ENCODE measurements around the gene CYP2B6.
"Not testable (repeated sequence)": the region's sequence is repeated elsewhere in the genome, so short reads cannot be mapped to it uniquely, and the experiment has no call there.

CYP2B6 gene

GRCh38 chr19:40965351-40965750, 25.7 kb upstream of the CYP2B6 start:
- H3K36me3 ChIP-seq (ENCODE audit: insufficient read depth, low read depth, low read length); H3K9ac ChIP-seq (ENCODE audit: low read depth, low read length); H3K4me1 ChIP-seq (ENCODE audit: insufficient read depth, low read length); H3K27ac ChIP-seq (ENCODE audit: low read length); H3K27me3 ChIP-seq (ENCODE audit: insufficient read depth, low read length); H3K9me3 ChIP-seq (ENCODE audit: insufficient read depth, low read depth, low read length); H3K4me3 ChIP-seq (ENCODE audit: low read length): not testable (repeated sequence)

DNA sequence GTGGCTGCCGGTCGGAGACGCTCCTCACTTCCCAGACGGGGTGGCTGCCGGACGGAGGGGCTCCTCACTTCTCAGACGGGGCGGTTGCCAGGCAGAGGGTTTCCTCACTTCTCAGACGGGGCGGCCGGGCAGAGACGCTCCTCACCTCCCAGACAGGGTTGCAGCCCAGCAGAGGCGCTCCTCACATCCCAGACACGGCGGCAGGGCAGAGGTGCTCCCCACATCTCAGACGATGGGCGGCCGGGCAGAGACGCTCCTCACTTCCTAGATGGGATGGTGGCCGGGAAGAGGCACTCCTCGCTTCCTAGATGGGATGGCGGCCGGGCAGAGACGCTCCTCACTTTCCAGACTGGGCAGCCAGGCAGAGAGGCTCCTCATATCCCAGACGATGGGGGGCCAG, 24.5 kb upstream of the CYP2B6 start:
- not testable (repeated sequence) for H3K4me1 ChIP-seq (ENCODE audit: insufficient read depth, low read length); H3K9ac ChIP-seq (ENCODE audit: low read depth, low read length); H3K9me3 ChIP-seq (ENCODE audit: insufficient read depth, low read depth, low read length)

DNA sequence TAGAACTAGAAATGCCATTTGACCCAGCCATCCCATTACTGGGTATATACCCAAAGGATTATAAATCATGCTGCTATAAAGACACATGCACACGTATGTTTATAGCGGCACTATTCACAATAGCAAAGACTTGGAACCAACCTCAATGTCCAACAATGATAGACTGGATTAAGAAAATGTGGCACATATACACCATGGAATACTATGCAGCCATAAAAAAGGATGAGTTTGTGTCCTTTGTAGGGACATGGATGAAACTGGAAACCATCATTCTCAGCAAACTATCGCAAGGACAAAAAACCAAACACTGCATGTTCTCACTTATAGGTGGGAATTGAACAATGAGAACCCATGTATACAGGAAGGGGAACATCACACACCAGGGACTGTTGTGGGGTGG, 23.0 kb upstream of the CYP2B6 start:
- not testable (repeated sequence) for H3K9me3 ChIP-seq (ENCODE audit: insufficient read depth, low read depth, low read length); H3K27ac ChIP-seq (ENCODE audit: low read length); H3K36me3 ChIP-seq (ENCODE audit: insufficient read depth, low read depth, low read length); H3K9ac ChIP-seq (ENCODE audit: low read depth, low read length); H3K4me1 ChIP-seq (ENCODE audit: insufficient read depth, low read length); H3K27me3 ChIP-seq (ENCODE audit: insufficient read depth, low read length); H3K4me3 ChIP-seq (ENCODE audit: low read length)

More for the DNA sequence above, 24.5 kb upstream of the CYP2B6 start:
- H3K27me3 ChIP-seq (ENCODE audit: insufficient read depth, low read length); H3K27ac ChIP-seq (ENCODE audit: low read length); H3K4me3 ChIP-seq (ENCODE audit: low read length); H3K36me3 ChIP-seq (ENCODE audit: insufficient read depth, low read depth, low read length): not testable (repeated sequence)

GRCh38 chr19:40969721-40970120, 21.4 kb upstream of the CYP2B6 start:
- H3K36me3 ChIP-seq (ENCODE audit: insufficient read depth, low read depth, low read length); H3K9me3 ChIP-seq (ENCODE audit: insufficient read depth, low read depth, low read length); H3K27me3 ChIP-seq (ENCODE audit: insufficient read depth, low read length); H3K9ac ChIP-seq (ENCODE audit: low read depth, low read length); H3K4me1 ChIP-seq (ENCODE audit: insufficient read depth, low read length); H3K27ac ChIP-seq (ENCODE audit: low read length); H3K4me3 ChIP-seq (ENCODE audit: low read length): not testable (repeated sequence)

DNA sequence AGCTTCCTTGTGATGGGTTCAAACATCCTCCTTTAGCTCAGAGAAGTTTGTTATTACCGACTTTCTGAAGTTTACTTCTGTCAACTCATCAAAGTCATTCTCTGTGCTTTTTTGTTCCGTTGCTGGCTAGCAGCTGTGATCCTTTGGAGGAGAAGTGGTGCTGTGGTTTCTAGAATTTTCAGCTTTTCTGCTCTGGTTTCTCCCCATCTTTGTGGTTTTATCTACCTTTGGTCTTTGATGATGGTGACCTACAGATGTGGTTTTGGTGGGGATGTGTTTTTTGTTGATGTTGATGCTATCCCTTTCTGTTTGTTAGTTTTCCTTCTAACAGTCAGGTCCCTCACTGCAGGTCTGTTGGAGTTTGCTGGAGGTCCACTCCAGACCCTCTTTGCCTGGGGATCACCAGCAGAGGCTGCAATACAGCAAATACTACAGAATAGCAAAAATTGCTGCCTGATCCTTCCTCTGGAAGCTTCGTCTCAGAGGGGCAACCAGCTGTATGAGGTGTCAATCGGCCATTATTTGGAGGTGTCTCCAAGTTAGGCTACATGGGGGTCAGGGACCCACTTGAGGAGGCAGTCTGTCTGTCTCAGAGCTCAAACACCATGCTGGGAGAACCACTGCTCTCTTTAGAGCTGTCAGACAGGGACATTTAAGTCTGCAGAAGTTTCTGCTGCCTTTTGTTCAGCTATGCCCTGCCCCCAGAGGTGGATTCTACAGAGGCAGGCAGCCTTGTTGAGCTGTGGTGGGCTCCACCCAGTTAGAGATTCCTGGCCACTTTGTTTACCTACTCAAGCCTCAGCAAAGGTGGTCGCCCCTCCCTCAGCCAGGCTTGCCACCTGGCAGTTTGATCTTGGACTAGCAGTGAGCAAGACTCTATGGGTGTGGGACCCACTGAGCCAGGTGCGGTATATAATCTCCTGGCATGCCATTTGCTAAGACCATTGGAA, 20.4 kb upstream of the CYP2B6 start:
- not testable (repeated sequence) for H3K36me3 ChIP-seq (ENCODE audit: insufficient read depth, low read depth, low read length); H3K9ac ChIP-seq (ENCODE audit: low read depth, low read length); H3K4me1 ChIP-seq (ENCODE audit: insufficient read depth, low read length); H3K4me3 ChIP-seq (ENCODE audit: low read length); H3K27me3 ChIP-seq (ENCODE audit: insufficient read depth, low read length); H3K27ac ChIP-seq (ENCODE audit: low read length); H3K9me3 ChIP-seq (ENCODE audit: insufficient read depth, low read depth, low read length)

GRCh38 chr19:40974633-40975037, 16.4 kb upstream of the CYP2B6 start:
- H3K36me3 ChIP-seq (ENCODE audit: insufficient read depth, low read depth, low read length) = no peaks in the 10 kb centered on the region
- no peaks in the 10 kb centered on the region for H3K4me1 ChIP-seq (ENCODE audit: insufficient read depth, low read length)
- no peak overlapping the region for H3K27ac ChIP-seq (ENCODE audit: low read length)
- H3K9me3 ChIP-seq (ENCODE audit: insufficient read depth, low read depth, low read length) = peaks cover 8% of the 10 kb centered on the region; the same call in 1 of the 2 replicates
- no peak overlapping the region for H3K9ac ChIP-seq (ENCODE audit: low read depth, low read length)
- H3K27me3 ChIP-seq (ENCODE audit: insufficient read depth, low read length) = no peaks in the 10 kb centered on the region
- no peak overlapping the region for H3K4me3 ChIP-seq (ENCODE audit: low read length)

DNA sequence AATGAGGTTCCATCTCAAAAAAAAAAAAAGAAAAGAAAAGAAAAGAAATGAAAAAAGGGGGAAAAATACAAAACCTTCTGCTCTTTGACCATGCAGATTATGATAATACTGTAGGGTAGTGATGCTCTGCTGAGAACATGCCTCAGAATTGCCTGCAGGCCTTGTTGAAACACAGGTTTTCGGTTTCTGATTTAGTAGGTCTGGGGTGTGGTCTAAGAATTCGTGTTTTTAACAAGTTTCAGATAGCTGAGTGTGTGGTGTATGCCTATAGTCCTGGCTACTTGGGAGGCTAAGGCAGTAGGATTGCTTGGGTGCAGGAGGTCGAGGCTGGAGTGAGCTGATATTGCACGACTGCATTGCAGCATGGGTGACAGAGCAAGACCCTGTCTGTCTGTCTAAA, 14.9 kb upstream of the CYP2B6 start:
- no peaks in the 10 kb centered on the region for H3K36me3 ChIP-seq (ENCODE audit: insufficient read depth, low read depth, low read length)
- no peak overlapping the region for H3K4me3 ChIP-seq (ENCODE audit: low read length)
- no peaks in the 10 kb centered on the region for H3K27me3 ChIP-seq (ENCODE audit: insufficient read depth, low read length)
- no peak overlapping the region for H3K27ac ChIP-seq (ENCODE audit: low read length)
- H3K4me1 ChIP-seq (ENCODE audit: insufficient read depth, low read length) = peaks cover 7% of the 10 kb centered on the region
- H3K9ac ChIP-seq (ENCODE audit: low read depth, low read length) = no peak overlapping the region
- H3K9me3 ChIP-seq (ENCODE audit: insufficient read depth, low read depth, low read length) = peaks cover 4% of the 10 kb centered on the region; the same call in 1 of the 2 replicates

DNA sequence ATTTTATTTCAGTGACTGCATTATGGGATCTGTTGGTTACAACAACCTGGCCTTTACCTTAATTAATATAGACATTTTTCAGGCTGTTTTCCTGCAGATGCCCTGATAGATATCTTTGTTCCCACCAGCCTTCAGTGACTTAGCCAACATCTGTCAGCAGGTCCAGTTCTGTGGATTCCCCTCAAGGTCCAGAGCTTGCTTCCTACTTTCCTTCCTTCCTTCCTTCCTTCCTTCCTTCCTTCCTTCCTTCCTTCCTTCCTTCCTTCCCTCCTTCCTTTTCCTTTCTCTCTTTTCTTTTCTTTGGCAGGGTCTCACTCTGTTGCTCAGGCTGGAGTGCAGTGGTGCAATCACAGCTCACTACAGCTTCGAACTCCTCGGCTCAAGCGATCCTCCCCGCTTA, 14.4 kb upstream of the CYP2B6 start:
- H3K27me3 ChIP-seq (ENCODE audit: insufficient read depth, low read length) = no peaks in the 10 kb centered on the region
- no peak overlapping the region for H3K4me3 ChIP-seq (ENCODE audit: low read length)
- no peak overlapping the region for H3K9ac ChIP-seq (ENCODE audit: low read depth, low read length)
- H3K9me3 ChIP-seq (ENCODE audit: insufficient read depth, low read depth, low read length) = no peaks in the 10 kb centered on the region
- H3K4me1 ChIP-seq (ENCODE audit: insufficient read depth, low read length) = peaks cover 13% of the 10 kb centered on the region
- no peaks in the 10 kb centered on the region for H3K36me3 ChIP-seq (ENCODE audit: insufficient read depth, low read depth, low read length)
- H3K27ac ChIP-seq (ENCODE audit: low read length) = no peak overlapping the region

DNA sequence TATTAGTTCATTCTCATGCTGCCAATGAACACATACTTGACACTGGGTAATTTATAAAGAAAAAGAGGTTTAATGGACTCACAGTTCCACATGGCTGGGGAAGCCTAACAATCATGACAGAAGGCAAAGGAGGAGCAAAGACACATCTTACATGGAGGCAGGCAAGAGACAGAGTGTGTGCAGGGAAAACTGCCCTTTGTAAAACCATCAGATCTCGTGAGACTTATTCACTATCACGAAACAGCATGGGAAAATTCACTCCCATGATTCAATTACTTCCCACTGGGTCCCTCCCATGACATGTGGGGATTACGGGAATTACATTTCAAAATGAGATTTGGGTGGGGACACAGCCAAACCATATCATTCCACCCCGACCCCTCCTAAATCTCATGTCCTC, 11.3 kb upstream of the CYP2B6 start:
- H3K4me3 ChIP-seq (ENCODE audit: low read length); H3K27ac ChIP-seq (ENCODE audit: low read length); H3K9ac ChIP-seq (ENCODE audit: low read depth, low read length); H3K27me3 ChIP-seq (ENCODE audit: insufficient read depth, low read length); H3K9me3 ChIP-seq (ENCODE audit: insufficient read depth, low read depth, low read length); H3K36me3 ChIP-seq (ENCODE audit: insufficient read depth, low read depth, low read length): not testable (repeated sequence)
- H3K4me1 ChIP-seq (ENCODE audit: insufficient read depth, low read length) = peaks cover 31% of the 10 kb centered on the region

DNA sequence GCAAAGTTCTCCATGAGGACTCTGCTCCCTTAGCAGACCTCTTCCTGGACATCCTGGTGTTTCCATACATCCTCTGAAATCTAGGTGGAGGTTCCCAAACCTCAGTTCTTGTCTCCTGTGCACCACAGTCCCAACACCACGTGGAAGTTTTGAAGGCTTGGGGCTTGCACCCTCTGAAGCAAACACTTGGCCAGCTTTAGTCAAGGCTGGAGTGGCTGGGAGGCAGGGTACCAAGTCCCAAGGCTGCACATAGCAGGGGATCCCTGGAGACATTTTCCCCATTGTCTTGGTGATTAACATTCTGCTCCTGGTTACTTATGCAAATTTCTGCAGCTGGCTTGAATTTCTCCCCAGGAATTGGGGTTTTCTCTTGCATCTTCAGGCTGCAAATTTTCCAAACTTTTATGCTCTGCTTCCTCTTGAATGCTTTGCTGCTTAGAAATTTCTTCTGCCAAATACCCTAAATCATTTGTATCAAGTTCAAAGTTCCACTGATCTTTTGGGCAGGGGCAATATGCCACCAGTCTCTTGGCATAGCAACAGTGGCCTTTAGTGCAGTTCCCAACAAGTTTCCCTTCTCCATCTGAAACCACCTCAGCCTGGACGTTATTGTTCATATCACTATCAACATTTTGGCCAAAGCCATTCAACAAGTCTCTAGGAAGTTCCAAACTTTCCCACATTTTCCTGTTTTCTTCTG, 10.2 kb upstream of the CYP2B6 start:
- H3K27me3 ChIP-seq (ENCODE audit: insufficient read depth, low read length); H3K27ac ChIP-seq (ENCODE audit: low read length); H3K36me3 ChIP-seq (ENCODE audit: insufficient read depth, low read depth, low read length); H3K9me3 ChIP-seq (ENCODE audit: insufficient read depth, low read depth, low read length): not testable (repeated sequence)
- Histone ChIP-seq H3K9ac (ENCODE audit: low read depth, low read length) (peak overlapping the region; percentile 18; the same call in 1 of the 2 replicates), H3K4me1 (ENCODE audit: insufficient read depth, low read length) (peaks cover 31% of the 10 kb centered on the region), H3K4me3 (ENCODE audit: low read length) (peak overlapping the region; percentile 28; the same call in 1 of the 2 replicates)

DNA sequence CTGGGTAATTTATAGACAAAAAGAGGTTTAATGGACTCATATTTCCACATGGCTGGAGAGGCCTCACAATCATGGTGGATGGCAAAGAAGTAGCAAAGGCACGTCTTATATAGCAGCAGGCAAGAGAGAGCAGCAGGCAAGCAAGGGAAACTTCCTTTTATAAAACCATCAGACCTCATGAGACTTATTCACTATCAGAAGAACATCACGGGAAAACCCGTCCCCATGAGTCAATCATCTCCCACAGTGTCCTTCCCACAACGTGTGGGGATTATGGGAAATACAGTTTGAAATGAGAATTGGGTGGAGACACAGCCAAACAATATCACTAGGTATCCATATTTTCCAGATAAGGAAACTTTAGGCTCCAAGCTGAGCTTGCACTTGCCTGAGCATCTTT, 9.5 kb upstream of the CYP2B6 start:
- Histone ChIP-seq H3K36me3 (ENCODE audit: insufficient read depth, low read depth, low read length) (no peaks in the 10 kb centered on the region), H3K9me3 (ENCODE audit: insufficient read depth, low read depth, low read length) (no peaks in the 10 kb centered on the region), H3K27me3 (ENCODE audit: insufficient read depth, low read length) (no peaks in the 10 kb centered on the region; the same call in 1 of the 2 replicates), H3K9ac (ENCODE audit: low read depth, low read length) (peak overlapping the region; percentile 18; the same call in 1 of the 2 replicates), H3K27ac (ENCODE audit: low read length) (no peak overlapping the region), H3K4me1 (ENCODE audit: insufficient read depth, low read length) (peaks cover 31% of the 10 kb centered on the region), H3K4me3 (ENCODE audit: low read length) (peak overlapping the region; percentile 24; the same call in 1 of the 2 replicates)
